Measurements from ENCODE around the gene SORCS3. TPM values are rescaled to one million over a fixed set of nuclear protein-coding genes. Genes with fewer than 3 reads are reported as not detected.

SORCS3 gene
- total and polyA plus RNA-seq, 2 of the 13 experiments (the other 11 are each of a cell fraction or from before 2014, with no cell fraction given): 0.07 TPM; not detected in 1

- 0 out of 2 replicates have a peak, but pooled peaks have one; percentile 65 for TF ChIP-seq ATF6 (CRISPR knock-in tag; conservative IDR thresholded peaks at IDR 0.05)
- peak; percentile 59 for TF ChIP-seq RXRB (CRISPR knock-in tag; IDR thresholded peaks at IDR 0.05; ENCODE audit: borderline replicate concordance)
- TF ChIP-seq ZNF512B (CRISPR knock-in tag; IDR thresholded peaks at IDR 0.05; ENCODE audit: borderline replicate concordance): no peak
- peak; percentile 68; the same call in 1 of the 2 replicates for TF ChIP-seq ZNF749 (CRISPR knock-in tag; IDR thresholded peaks at IDR 0.05; ENCODE audit: borderline replicate concordance)
- peak; percentile 93 for TF ChIP-seq PBX3 (CRISPR knock-in tag; IDR thresholded peaks at IDR 0.05; ENCODE audit: borderline replicate concordance)
- TF ChIP-seq MEIS2 (CRISPR knock-in tag; IDR thresholded peaks at IDR 0.05): peak; percentile 84
- no peak for TF ChIP-seq TBL1XR1 (IDR thresholded peaks at IDR 0.05; ENCODE audit: borderline replicate concordance, low read length, partially characterized antibody)
- no peak for TF ChIP-seq TOE1 (CRISPR knock-in tag; IDR thresholded peaks at IDR 0.05)
- peak; percentile 71; the same call in 1 of the 2 replicates for TF ChIP-seq HES4 (CRISPR knock-in tag; IDR thresholded peaks at IDR 0.05; ENCODE audit: borderline replicate concordance)
- TF ChIP-seq ZNF235 (CRISPR knock-in tag; IDR thresholded peaks at IDR 0.05; ENCODE audit: borderline replicate concordance): no peak
- TF ChIP-seq ATAD3A (CRISPR knock-in tag; IDR thresholded peaks at IDR 0.05): peak; percentile 94
- TF ChIP-seq ZNF569 (CRISPR knock-in tag; IDR thresholded peaks at IDR 0.05; ENCODE audit: borderline replicate concordance): no peak
- TF ChIP-seq POGK (CRISPR knock-in tag; conservative IDR thresholded peaks at IDR 0.05): no peak
- TF ChIP-seq DMAP1 (CRISPR knock-in tag; IDR thresholded peaks at IDR 0.05): no peak
- no peak for TF ChIP-seq THAP8 (CRISPR knock-in tag; IDR thresholded peaks at IDR 0.05; ENCODE audit: borderline replicate concordance)
- TF ChIP-seq MIER2 (CRISPR knock-in tag; IDR thresholded peaks at IDR 0.05): peak; percentile 99
- TF ChIP-seq TFE3 (CRISPR knock-in tag; IDR thresholded peaks at IDR 0.05): peak; percentile 79
- TF ChIP-seq SIX4 (CRISPR knock-in tag; IDR thresholded peaks at IDR 0.05): peak; percentile 86
- TF ChIP-seq NCOA2 (CRISPR knock-in tag; IDR thresholded peaks at IDR 0.05): peak; percentile 75
Measured at GRCh38 chr10:104824380-104825006, 183.4 kb downstream of the SORCS3 start (continued).

Data from HepG2 (cell line).